DND-41 (cell line): ENCODE measurements around the gene ITFG1.

ENCODE experiments used
- EZH2 ChIP-seq: IDR thresholded peaks from 3 replicates; pipeline ENCODE4 v1.6.1; 2012; ENCODE audit warnings: borderline replicate concordance, low read depth, mild to moderate bottlenecking, moderate library complexity, low read length, inconsistent platforms; ENCODE audit not compliant: severe bottlenecking
- TF ChIP-seq, protein P1 (sequence below): IDR thresholded peaks from 2 replicates; pipeline ENCODE4 v1.5.1; 2012; ENCODE audit warnings: borderline replicate concordance, low read length, moderate library complexity, mild to moderate bottlenecking; ENCODE audit not compliant: poor library complexity, severe bottlenecking; ENCODE audit errors: extremely low read depth

DNA sequence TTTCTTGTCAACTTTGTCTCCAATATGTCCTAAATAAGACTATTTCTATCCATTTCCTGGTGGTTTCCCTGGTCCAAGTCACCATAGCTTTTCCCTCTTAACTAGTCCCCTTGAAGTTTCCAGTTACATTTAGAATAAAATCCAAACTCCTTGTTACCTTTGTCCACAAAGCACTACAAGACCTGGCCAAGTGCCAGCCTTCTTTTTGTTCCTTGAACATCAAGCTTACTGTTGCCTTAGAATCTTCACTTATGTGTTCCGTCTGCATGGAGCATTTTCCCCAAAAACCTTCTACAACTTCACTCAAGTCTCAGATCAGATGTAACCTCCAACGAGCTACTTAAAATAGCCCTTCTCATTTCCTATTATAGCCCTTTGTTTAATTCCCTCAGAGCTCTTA, 101.4 kb downstream of the ITFG1 start:
- TF ChIP-seq, protein P1, sequence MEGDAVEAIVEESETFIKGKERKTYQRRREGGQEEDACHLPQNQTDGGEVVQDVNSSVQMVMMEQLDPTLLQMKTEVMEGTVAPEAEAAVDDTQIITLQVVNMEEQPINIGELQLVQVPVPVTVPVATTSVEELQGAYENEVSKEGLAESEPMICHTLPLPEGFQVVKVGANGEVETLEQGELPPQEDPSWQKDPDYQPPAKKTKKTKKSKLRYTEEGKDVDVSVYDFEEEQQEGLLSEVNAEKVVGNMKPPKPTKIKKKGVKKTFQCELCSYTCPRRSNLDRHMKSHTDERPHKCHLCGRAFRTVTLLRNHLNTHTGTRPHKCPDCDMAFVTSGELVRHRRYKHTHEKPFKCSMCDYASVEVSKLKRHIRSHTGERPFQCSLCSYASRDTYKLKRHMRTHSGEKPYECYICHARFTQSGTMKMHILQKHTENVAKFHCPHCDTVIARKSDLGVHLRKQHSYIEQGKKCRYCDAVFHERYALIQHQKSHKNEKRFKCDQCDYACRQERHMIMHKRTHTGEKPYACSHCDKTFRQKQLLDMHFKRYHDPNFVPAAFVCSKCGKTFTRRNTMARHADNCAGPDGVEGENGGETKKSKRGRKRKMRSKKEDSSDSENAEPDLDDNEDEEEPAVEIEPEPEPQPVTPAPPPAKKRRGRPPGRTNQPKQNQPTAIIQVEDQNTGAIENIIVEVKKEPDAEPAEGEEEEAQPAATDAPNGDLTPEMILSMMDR, result no peak
- TF ChIP-seq EZH2, result no peak
